K562 treated with DMSO at 1 percent for 24 hours (cell line): Measurements from ENCODE around the gene DMRTC2. TPM values are rescaled to one million over a fixed set of nuclear protein-coding genes. Genes with fewer than 3 reads are reported as not detected.

Experiments
- total RNA-seq: library from RNA; unstranded; fragments of 300-600 nt; gene quantifications from 2 replicates; pipeline ENCODE4 v1.2.3, GENCODE V29; 2022; ENCODE audit warnings: low read depth; ENCODE audit not compliant: insufficient read depth

Gene DMRTC2
- not detected in 2 replicates for total RNA-seq

GRCh38 chr19:41845001-41845050, at the start of gene DMRTC2:
Gene DMRTC2, plus strand, starts transcription at chr19:41845042. Its CDS starts 2,387 bp downstream, at chr19:41847429.

GRCh38 chr19:41796362-41796761, 48.5 kb upstream of the DMRTC2 start, which contains the start of gene CEACAM3:
Gene CEACAM3, plus strand, starts transcription at chr19:41796587. Its CDS starts 91 bp downstream, at chr19:41796678.

GRCh38 chr19:41844601-41845000, 241 bp upstream of the DMRTC2 start, which contains the start of gene LYPD4:
Gene LYPD4, minus strand, starts transcription at chr19:41844683. Its CDS starts 5,398 bp downstream, at chr19:41839285.

GRCh38 chr19:41859618-41860418, 15.0 kb downstream of the DMRTC2 start, which contains the start of gene RPS19:
Gene RPS19, plus strand, starts transcription at chr19:41860255. Its CDS starts 520 bp downstream, at chr19:41860775.

GRCh38 chr19:41876847-41877832, 32.3 kb downstream of the DMRTC2 start, which contains the start of gene CD79A:
Gene CD79A, plus strand, starts transcription at chr19:41877279. Its CDS starts 26 bp downstream, at chr19:41877305.

GRCh38 chr19:41882568-41883462, 38.0 kb downstream of the DMRTC2 start, which contains the start of gene ARHGEF1:
Gene ARHGEF1, plus strand, starts transcription at chr19:41883184. Its CDS starts 4,899 bp downstream, at chr19:41888083.

Other genes with a start within 250 kb of the DMRTC2 start
- gene CEACAM4, start 218.0 kb upstream of the DMRTC2 start, total RNA-seq: not detected in 2 replicates
- gene CEACAM7, start 156.8 kb upstream of the DMRTC2 start, total RNA-seq: not detected in 2 replicates
- gene CEACAM5, start 136.4 kb upstream of the DMRTC2 start, total RNA-seq: not detected in 2 replicates
- not detected in 2 replicates for gene CEACAM6, start 89.5 kb upstream of the DMRTC2 start, total RNA-seq
- not detected in 2 replicates for gene CEACAM3, start 48.5 kb upstream of the DMRTC2 start, total RNA-seq
- not detected in 2 replicates for gene LYPD4, start 359 bp upstream of the DMRTC2 start, total RNA-seq
- 4,149 and 4,184 TPM in 2 replicates for gene RPS19, start 15.2 kb downstream of the DMRTC2 start, total RNA-seq
- 0.39 and 0.59 TPM in 2 replicates for gene CD79A, start 32.2 kb downstream of the DMRTC2 start, total RNA-seq
- 131 and 143 TPM in 2 replicates for gene ARHGEF1, start 38.1 kb downstream of the DMRTC2 start, total RNA-seq
- 0.82 and 1.1 TPM in 2 replicates for gene ERFL, start 83.4 kb downstream of the DMRTC2 start, total RNA-seq
- gene RABAC1, start 114.3 kb downstream of the DMRTC2 start, total RNA-seq: 194 and 196 TPM in 2 replicates
- gene ATP1A3, start 149.2 kb downstream of the DMRTC2 start, total RNA-seq: 0.96 and 1.1 TPM in 2 replicates
- 3.0 and 3.6 TPM in 2 replicates for gene GRIK5, start 225.2 kb downstream of the DMRTC2 start, total RNA-seq
- 31.0 and 34.9 TPM in 2 replicates for gene ZNF574, start 231.1 kb downstream of the DMRTC2 start, total RNA-seq